Keratinocyte (primary cell): ENCODE measurements around the gene NDNF. TPM values are rescaled to one million over a fixed set of nuclear protein-coding genes. Genes with fewer than 3 reads are reported as not detected.

Experiments
- DNase-seq: peaks from one replicate; pipeline ENCODE4 v3.0.0-alpha.2; 2011; ENCODE audit warnings: low read depth, missing footprints, low spot score
- FAIRE-seq: peaks from 2 replicates; lab custom pipeline; 2011; peaks lifted over from hg19 to GRCh38; lab: Jason Lieb, UNC
- H2AFZ ChIP-seq: 2 replicates; pipeline ENCODE4 v1.6.0; 2012; ENCODE audit warnings: low read length, control low read depth, inconsistent platforms; ENCODE audit not compliant: control insufficient read depth
- H3K27ac ChIP-seq: 2 replicates; pipeline ENCODE4 v1.5.1; 2011; ENCODE audit warnings: low read length; ENCODE audit not compliant: control insufficient read depth, insufficient read depth
- H3K27me3 ChIP-seq: 3 replicates; pipeline ENCODE4 v1.6.0; 2011; ENCODE audit warnings: low read length; ENCODE audit not compliant: control insufficient read depth, insufficient read depth; ENCODE audit errors: extremely low read depth
- H3K36me3 ChIP-seq, 2 experiments: 2 replicates in 1 of 2; 3 replicates in 1 of 2; pipeline ENCODE4 v1.5.1; 2011; ENCODE audit warnings: low read length in 2 of 2, mild to moderate bottlenecking in 1 of 2; ENCODE audit not compliant: control insufficient read depth in 2 of 2, insufficient read depth in 2 of 2; ENCODE audit errors: extremely low read depth in 1 of 2
- H3K4me1 ChIP-seq: 3 replicates; pipeline ENCODE4 v1.5.1; 2011; ENCODE audit warnings: low read length; ENCODE audit not compliant: control insufficient read depth, insufficient read depth; ENCODE audit errors: extremely low read depth
- H3K4me2 ChIP-seq: 3 replicates; pipeline ENCODE4 v1.6.0; 2011; ENCODE audit warnings: low read depth, low read length; ENCODE audit not compliant: control insufficient read depth, insufficient read depth; ENCODE audit errors: extremely low read depth
- H3K4me3 ChIP-seq, 3 experiments: fragments of 200-600 bp in 1 of 3; sonication (generic) in 1 of 3; 2 replicates in 2 of 3; 3 replicates in 1 of 3; pipeline ENCODE4 v1.5.1; 2011 to 2016; ENCODE audit warnings: low read length in 3 of 3, mild to moderate bottlenecking in 3 of 3, control low read depth in 2 of 3, inconsistent platforms in 1 of 3, low read depth in 1 of 3, mixed read lengths in 1 of 3, mixed run types in 1 of 3, moderate library complexity in 1 of 3; ENCODE audit not compliant: control insufficient read depth in 2 of 3, insufficient read depth in 2 of 3; ENCODE audit errors: extremely low read depth in 1 of 3
- H3K79me2 ChIP-seq: 2 replicates; pipeline ENCODE4 v1.6.0; 2012; ENCODE audit warnings: low read length; ENCODE audit not compliant: control insufficient read depth, insufficient read depth
- H3K9ac ChIP-seq: 3 replicates; pipeline ENCODE4 v1.6.0; 2011; ENCODE audit warnings: low read length; ENCODE audit not compliant: control insufficient read depth, insufficient read depth; ENCODE audit errors: extremely low read depth
- H3K9me1 ChIP-seq: 3 replicates; pipeline ENCODE4 v1.6.0; 2011; ENCODE audit warnings: low read length; ENCODE audit not compliant: control insufficient read depth, insufficient read depth; ENCODE audit errors: extremely low read depth
- H3K9me3 ChIP-seq: 2 replicates; pipeline ENCODE4 v1.5.1; 2012; ENCODE audit warnings: low read depth, low read length; ENCODE audit not compliant: control insufficient read depth
- H4K20me1 ChIP-seq: 3 replicates; pipeline ENCODE4 v1.6.0; 2011; ENCODE audit warnings: low read length; ENCODE audit not compliant: control insufficient read depth, insufficient read depth; ENCODE audit errors: extremely low read depth
- CTCF ChIP-seq, 3 experiments: IDR thresholded peaks in 1 of 3; conservative IDR thresholded peaks in 1 of 3; optimal IDR thresholded peaks in 1 of 3; 2 replicates in 2 of 3; 3 replicates in 1 of 3; pipeline versions ENCODE3 to v1.5.1; 2011; ENCODE audit warnings: low read length in 3 of 3, mild to moderate bottlenecking in 3 of 3, moderate library complexity in 2 of 3, control low read depth in 1 of 3, inconsistent platforms in 1 of 3; ENCODE audit not compliant: insufficient read depth in 2 of 3; ENCODE audit errors: extremely low read depth in 1 of 3
- EZH2 ChIP-seq: IDR thresholded peaks from one replicate; pipeline ENCODE4 v1.6.1; 2012; ENCODE audit warnings: inconsistent platforms, mild to moderate bottlenecking, low read length, moderate library complexity
- dilution Hi-C: fragments of 300-500 bp; cut with MboI; formaldehyde crosslinking; loops from one replicate; pipeline ENCODE4 v1.7.0; 2020; ENCODE audit warnings: low sequenced_read_pairs; ENCODE audit not compliant: extremely low pct_ligation_motif_present
- polyA plus RNA-seq, 5 experiments: library from polyadenylated mRNA; depleted of rRNA in 3 of 5; stranded (reverse) in 3 of 5; stranded (forward) in 1 of 5; unstranded in 1 of 5; fragments of >200 nt; gene quantifications; 1 replicate in 1 of 5; 2 replicates in 3 of 5; 3 replicates in 1 of 5; pipeline versions ENCODE4 v1.2.1 to v1.2.3, GENCODE V29; 2011 to 2012; ENCODE audit warnings: missing spikeins in 2 of 5, low read depth in 1 of 5, low replicate concordance in 1 of 5

Gene NDNF
- polyA plus RNA-seq, 1 donor (not counting 4 experiments of a cell fraction or from before 2014, with no cell fraction given) = not detected

GRCh38 chr4:121073672-121074381 is 1.5 kb upstream of the NDNF start:
- H4K20me1 ChIP-seq = no peaks in the 10 kb centered on the region
- peaks cover 55% of the 10 kb centered on the region for H3K27me3 ChIP-seq
- dilution Hi-C loops = no loop called here
- H3K4me2 ChIP-seq = no peak overlapping the region
- no peak for DNase-seq
- no peak for TF ChIP-seq EZH2
- no peak for TF ChIP-seq CTCF (optimal IDR thresholded peaks at IDR 0.05 in 1 of 3, IDR thresholded peaks at IDR 0.05 in 1 of 3, conservative IDR thresholded peaks at IDR 0.05 in 1 of 3; ENCODE audit: extremely low read depth in 1 of 3, insufficient read depth in 2 of 3, low read length in 3 of 3)
- H3K4me1 ChIP-seq = peaks cover 8% of the 10 kb centered on the region
- FAIRE-seq = no peak
- H3K27ac ChIP-seq = no peak overlapping the region
- no peak overlapping the region for H3K4me3 ChIP-seq
- no peaks in the 10 kb centered on the region for H3K79me2 ChIP-seq
- H3K9me1 ChIP-seq = no peaks in the 10 kb centered on the region
- no peaks in the 10 kb centered on the region for H3K36me3 ChIP-seq
- H2AFZ ChIP-seq = no peak overlapping the region
- H3K9me3 ChIP-seq = no peaks in the 10 kb centered on the region
- H3K9ac ChIP-seq = no peak overlapping the region

- no peaks in the 10 kb centered on the region for H4K20me1 ChIP-seq
- peaks cover 8% of the 10 kb centered on the region for H3K4me1 ChIP-seq
- no peak overlapping the region for H3K9ac ChIP-seq
- TF ChIP-seq CTCF (optimal IDR thresholded peaks at IDR 0.05 in 1 of 3, IDR thresholded peaks at IDR 0.05 in 1 of 3, conservative IDR thresholded peaks at IDR 0.05 in 1 of 3; ENCODE audit: extremely low read depth in 1 of 3, insufficient read depth in 2 of 3, low read length in 3 of 3) (no peak), EZH2 (peak; percentile 38)
- H3K27me3 ChIP-seq = peaks cover 55% of the 10 kb centered on the region
- H2AFZ ChIP-seq = no peak overlapping the region
- no peaks in the 10 kb centered on the region for H3K36me3 ChIP-seq
- H3K9me3 ChIP-seq = no peaks in the 10 kb centered on the region
- H3K4me3 ChIP-seq = no peak overlapping the region
- dilution Hi-C loops = no loop called here
- no peak overlapping the region for H3K27ac ChIP-seq
- H3K4me2 ChIP-seq = peak overlapping the region; percentile 25
- no peak for FAIRE-seq
- no peaks in the 10 kb centered on the region for H3K9me1 ChIP-seq
- no peak for DNase-seq
- no peaks in the 10 kb centered on the region for H3K79me2 ChIP-seq
These were observed 685 bp upstream of the NDNF start for GRCh38 chr4:121073004-121073435.
